Peyer's patch (tissue), 4 donors: ENCODE measurements around the gene ZNF462. TPM values are rescaled to one million over a fixed set of nuclear protein-coding genes. Genes with fewer than 3 reads are reported as not detected.

Experiments used
- DNase-seq, 3 donors: peaks; one replicate each; pipeline ENCODE4 v3.0.0-alpha.2; 2017 to 2019
- H3K27ac ChIP-seq, 4 donors: fragments of 200-600 bp; sonication (generic); one replicate each; pipeline ENCODE4 v1.5.1; 2016 to 2019
- H3K27me3 ChIP-seq, 2 donors: fragments of 200-600 bp; sonication (generic); one replicate each; pipeline ENCODE4 v1.5.1; 2019
- H3K36me3 ChIP-seq, 3 donors: fragments of 200-600 bp; sonication (generic); one replicate each; pipeline ENCODE4 v1.5.1; 2016 to 2019
- H3K4me1 ChIP-seq, 4 donors: fragments of 200-600 bp; sonication (generic); one replicate each; pipeline ENCODE4 v1.5.1; 2016 to 2019
- H3K4me3 ChIP-seq, 4 donors: fragments of 200-600 bp; sonication (generic); 1 replicate in 3 of 4; 2 replicates in 1 of 4; pipeline ENCODE4 v1.5.1; 2016 to 2019; ENCODE audit warnings: mild to moderate bottlenecking in 1 of 4
- H3K9me3 ChIP-seq, 4 donors: fragments of 200-600 bp; sonication (generic); one replicate each; pipeline ENCODE4 v1.5.1; 2016 to 2019; ENCODE audit warnings: mild to moderate bottlenecking in 1 of 4
- POLR2A ChIP-seq, 2 donors: fragments of 450-650 bp; IDR thresholded peaks; one replicate each; pipeline ENCODE4 v1.5.1; 2017; ENCODE audit warnings: antibody characterized with exemption in 2 of 2, mild to moderate bottlenecking in 2 of 2, moderate library complexity in 2 of 2
- total RNA-seq, 4 donors: library from RNA; depleted of rRNA; stranded (reverse); fragments of >200 nt; gene quantifications; one replicate each; pipeline ENCODE4 v1.1.0, GENCODE V29; 2016
- TF ChIP-seq, protein P1 (sequence below), 6 experiments: fragments of 450-650 bp in 4 of 6; fragments of 200-600 bp in 2 of 6; sonication (generic) in 1 of 6; IDR thresholded peaks; one replicate each; pipeline ENCODE4 v1.5.1; 2017 to 2019; ENCODE audit warnings: antibody characterized with exemption in 6 of 6, mild to moderate bottlenecking in 3 of 6, moderate library complexity in 1 of 6

ZNF462 gene
- total RNA-seq, 4 donors from 2014 or later, result 16.1 to 39.6 (median 25.5) TPM

DNA sequence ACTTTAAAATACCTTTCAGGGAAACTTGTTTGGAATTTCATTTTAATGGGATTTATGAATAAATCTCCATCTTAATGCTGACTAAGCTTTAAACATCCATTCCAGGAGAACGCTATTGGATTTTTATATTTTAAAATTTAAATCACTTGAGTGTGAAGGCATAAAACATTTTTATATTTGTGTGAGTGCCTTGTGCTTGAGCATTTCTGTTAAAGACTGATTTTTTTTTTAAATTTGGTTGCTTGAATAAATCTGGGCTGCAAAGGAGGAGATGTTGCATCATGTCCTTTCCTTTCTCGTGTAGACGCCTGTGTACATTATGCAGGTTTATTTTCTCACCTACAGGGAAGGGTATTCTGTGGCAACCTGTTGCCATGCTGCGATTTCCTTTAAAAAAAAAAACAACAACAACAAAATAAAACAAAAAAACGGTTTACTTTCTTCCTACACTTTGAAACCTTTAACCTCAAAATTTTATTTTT lies 108.1 kb downstream of the ZNF462 start:
- Histone ChIP-seq H3K27me3 (no peaks in the 10 kb centered on the region), H3K4me3 (no peak overlapping the region), H3K4me1 (no peaks in the 10 kb centered on the region), H3K9me3 (no peaks in the 10 kb centered on the region), H3K27ac (no peak overlapping the region), H3K36me3 (peaks cover 0 to 20% (median 0%) of the 10 kb centered on the region in 3 donors)
- no peak for DNase-seq
- TF ChIP-seq, protein P1, sequence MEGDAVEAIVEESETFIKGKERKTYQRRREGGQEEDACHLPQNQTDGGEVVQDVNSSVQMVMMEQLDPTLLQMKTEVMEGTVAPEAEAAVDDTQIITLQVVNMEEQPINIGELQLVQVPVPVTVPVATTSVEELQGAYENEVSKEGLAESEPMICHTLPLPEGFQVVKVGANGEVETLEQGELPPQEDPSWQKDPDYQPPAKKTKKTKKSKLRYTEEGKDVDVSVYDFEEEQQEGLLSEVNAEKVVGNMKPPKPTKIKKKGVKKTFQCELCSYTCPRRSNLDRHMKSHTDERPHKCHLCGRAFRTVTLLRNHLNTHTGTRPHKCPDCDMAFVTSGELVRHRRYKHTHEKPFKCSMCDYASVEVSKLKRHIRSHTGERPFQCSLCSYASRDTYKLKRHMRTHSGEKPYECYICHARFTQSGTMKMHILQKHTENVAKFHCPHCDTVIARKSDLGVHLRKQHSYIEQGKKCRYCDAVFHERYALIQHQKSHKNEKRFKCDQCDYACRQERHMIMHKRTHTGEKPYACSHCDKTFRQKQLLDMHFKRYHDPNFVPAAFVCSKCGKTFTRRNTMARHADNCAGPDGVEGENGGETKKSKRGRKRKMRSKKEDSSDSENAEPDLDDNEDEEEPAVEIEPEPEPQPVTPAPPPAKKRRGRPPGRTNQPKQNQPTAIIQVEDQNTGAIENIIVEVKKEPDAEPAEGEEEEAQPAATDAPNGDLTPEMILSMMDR (IDR thresholded peaks at IDR 0.05), result no peak
- TF ChIP-seq POLR2A (IDR thresholded peaks at IDR 0.05), result no peak

DNA sequence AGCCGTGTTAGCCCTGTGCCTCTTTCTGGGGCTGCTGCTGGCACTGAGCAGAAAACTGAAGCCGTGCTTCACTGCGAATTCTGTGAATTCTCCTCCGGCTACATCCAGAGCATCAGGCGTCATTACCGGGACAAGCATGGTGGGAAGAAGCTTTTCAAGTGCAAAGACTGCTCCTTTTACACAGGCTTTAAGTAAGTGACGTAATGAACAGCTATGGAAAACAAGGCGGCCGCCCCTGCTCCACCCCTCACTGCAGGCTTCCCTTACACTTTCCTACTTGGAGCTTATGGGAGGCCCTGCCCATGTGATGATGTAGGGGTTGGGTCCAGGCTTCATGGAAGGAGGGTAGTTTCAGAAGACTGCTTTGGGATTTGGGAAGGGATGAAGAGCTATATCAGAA lies 109.1 kb downstream of the ZNF462 start:
- DNase-seq, result no peak
- Histone ChIP-seq H3K27me3 (no peaks in the 10 kb centered on the region), H3K27ac (no peak overlapping the region), H3K4me3 (no peak overlapping the region), H3K36me3 (peaks cover 0 to 28% (median 0%) of the 10 kb centered on the region in 3 donors), H3K4me1 (no peaks in the 10 kb centered on the region), H3K9me3 (no peaks in the 10 kb centered on the region)
- TF ChIP-seq, protein P1 (IDR thresholded peaks at IDR 0.05), result no peak
- no peak for TF ChIP-seq POLR2A (IDR thresholded peaks at IDR 0.05)

DNA sequence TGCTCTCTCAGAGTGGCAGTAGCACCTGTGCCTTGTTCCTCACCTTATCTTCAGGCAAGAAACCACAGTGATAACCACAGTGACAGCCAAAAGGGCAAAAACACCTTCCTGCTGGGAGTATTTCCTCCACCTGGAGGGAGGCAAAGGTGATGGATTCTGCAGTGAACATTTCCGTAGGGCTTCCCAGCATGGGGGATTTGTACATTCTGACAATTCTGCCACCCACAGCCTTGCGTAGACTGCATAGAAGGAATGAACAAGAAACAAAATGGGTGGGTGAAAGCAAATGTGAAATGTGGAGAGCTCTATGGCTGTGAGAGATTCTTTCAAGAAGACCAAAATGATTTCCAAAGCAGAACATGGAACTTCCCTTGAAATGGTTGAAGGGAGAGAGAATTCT lies 111.4 kb downstream of the ZNF462 start:
- Histone ChIP-seq H3K36me3 (peaks cover 0 to 35% (median 0%) of the 10 kb centered on the region in 3 donors), H3K4me1 (no peaks in the 10 kb centered on the region), H3K4me3 (no peak overlapping the region), H3K9me3 (no peaks in the 10 kb centered on the region), H3K27ac (no peak overlapping the region), H3K27me3 (no peaks in the 10 kb centered on the region)
- no peak for DNase-seq
- TF ChIP-seq, protein P1 (IDR thresholded peaks at IDR 0.05), result no peak
- no peak for TF ChIP-seq POLR2A (IDR thresholded peaks at IDR 0.05)

DNA sequence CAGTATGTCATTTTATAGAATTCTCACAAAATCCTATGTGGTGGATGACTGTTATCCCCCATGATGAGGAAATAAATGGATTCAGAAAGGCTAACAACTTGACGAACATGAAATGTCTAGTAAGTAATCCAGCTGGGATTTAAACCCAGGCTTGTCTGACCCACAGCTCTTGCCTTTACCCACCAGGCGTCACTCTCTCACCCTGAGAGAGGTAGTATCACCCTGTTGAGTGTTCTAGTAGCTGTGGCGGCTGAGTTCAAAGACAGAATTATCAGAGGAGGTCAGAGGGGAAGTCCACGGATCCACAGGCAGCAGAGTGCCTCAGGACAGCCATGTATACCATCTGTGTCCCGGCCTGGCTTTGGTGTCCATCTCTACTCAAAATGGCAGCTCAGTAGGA lies 113.8 kb downstream of the ZNF462 start:
- H3K27ac ChIP-seq, result no peak overlapping the region
- no peak for DNase-seq
- H3K27me3 ChIP-seq, result no peaks in the 10 kb centered on the region
- TF ChIP-seq, protein P1 (IDR thresholded peaks at IDR 0.05), result no peak
- TF ChIP-seq POLR2A (IDR thresholded peaks at IDR 0.05), result no peak
- H3K4me3 ChIP-seq, result no peak overlapping the region
- H3K36me3 ChIP-seq, result peaks cover 0 to 35% (median 0%) of the 10 kb centered on the region in 3 donors
- H3K4me1 ChIP-seq, result no peaks in the 10 kb centered on the region
- no peaks in the 10 kb centered on the region for H3K9me3 ChIP-seq

DNA sequence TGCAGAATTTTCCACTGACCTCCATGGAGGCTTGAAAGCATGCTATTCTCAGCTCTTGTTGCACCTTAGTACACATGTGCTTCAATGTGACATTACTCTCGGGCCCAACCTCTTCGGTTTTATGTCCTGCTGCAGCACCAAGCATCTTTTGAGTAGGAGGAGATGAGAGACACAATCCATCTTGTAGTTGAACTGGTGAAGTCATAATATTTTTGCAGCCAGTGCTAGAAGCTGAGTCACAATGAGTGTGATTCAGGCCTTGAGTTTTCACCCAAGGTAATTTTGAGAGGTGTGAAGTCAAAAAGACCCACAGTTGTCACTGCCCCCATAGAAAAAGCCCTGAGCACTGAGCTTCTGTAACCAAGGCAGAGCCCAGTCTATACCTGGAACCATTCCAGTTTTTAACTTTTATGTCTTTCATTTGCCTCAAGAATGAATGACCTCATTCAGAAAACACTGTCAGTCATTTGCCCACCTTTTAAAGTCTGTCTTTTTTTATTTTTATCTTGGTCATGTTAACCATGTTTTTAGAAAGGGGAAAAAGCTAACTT lies 117.7 kb downstream of the ZNF462 start:
- H3K36me3 ChIP-seq, result peaks cover 0 to 35% (median 0%) of the 10 kb centered on the region in 3 donors
- TF ChIP-seq, protein P1 (IDR thresholded peaks at IDR 0.05), result no peak
- no peak for TF ChIP-seq POLR2A (IDR thresholded peaks at IDR 0.05)
- DNase-seq, result no peak

More for the DNA sequence above, 117.7 kb downstream of the ZNF462 start:
- H3K9me3 ChIP-seq, result no peaks in the 10 kb centered on the region
- H3K27ac ChIP-seq, result no peak overlapping the region
- H3K27me3 ChIP-seq, result no peaks in the 10 kb centered on the region
- H3K4me1 ChIP-seq, result no peaks in the 10 kb centered on the region
- no peak overlapping the region for H3K4me3 ChIP-seq
